HuH-7.5 (cell line): ENCODE results near the gene FBL.

Source experiments
- DNase-seq: peaks from one replicate; pipeline ENCODE4 v3.0.0; 2011; ENCODE audit warnings: low spot score

FBL gene

DNA sequence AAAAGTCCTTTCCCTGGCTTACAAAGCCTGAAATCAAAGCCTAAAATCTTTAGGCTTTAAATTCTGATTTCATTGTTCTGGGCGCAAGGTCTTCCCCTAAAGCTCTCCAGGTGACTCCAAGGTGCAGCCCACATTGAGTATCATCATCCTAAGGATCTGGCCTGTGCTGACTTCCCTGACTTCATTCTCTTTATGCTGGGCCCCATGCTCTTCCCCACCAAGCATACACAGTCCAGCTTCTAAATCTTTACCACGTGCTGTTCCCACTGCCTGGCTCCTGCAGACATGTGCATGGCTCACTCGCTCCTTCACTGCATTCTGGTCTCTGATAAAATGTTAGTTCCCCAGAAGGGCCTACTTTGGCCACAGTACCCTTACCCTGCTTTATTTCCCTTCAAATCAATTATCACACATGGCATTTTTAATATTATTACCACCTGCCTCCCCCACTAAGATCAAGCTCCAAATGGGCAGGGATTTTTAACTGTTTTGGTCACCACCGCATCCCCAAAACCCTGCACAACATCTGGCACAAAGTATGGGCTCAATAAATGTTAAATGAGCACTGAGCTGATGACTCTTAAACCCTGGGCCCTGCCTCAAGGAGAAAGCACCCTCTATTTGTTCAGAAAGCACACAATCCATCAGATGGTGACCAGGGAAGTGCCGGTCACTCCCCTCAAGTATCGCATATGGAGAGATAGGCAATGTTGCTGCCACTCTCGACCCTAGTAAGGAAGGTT is 3.3 kb downstream of the FBL start:
- no peak for DNase-seq

DNA sequence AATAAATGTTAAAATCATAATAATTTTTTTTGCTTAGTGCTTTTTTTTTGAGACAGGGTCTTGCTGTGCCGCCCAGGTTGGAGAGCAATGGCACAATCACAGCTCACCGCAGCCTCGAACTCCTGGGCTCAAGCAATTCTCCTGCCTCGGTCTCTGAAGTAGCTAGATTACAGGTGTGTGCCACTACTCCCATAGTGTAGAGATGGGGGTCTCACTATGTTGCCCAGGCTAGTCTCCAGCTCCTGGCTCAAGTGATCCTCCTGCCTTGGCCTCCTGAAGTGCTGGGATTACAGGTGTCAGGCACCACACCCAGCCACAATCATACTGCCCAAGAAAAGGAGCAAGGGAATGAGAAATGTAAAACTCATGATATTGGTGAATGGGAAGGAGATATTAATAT is 5.1 kb downstream of the FBL start:
- no peak for DNase-seq

DNA sequence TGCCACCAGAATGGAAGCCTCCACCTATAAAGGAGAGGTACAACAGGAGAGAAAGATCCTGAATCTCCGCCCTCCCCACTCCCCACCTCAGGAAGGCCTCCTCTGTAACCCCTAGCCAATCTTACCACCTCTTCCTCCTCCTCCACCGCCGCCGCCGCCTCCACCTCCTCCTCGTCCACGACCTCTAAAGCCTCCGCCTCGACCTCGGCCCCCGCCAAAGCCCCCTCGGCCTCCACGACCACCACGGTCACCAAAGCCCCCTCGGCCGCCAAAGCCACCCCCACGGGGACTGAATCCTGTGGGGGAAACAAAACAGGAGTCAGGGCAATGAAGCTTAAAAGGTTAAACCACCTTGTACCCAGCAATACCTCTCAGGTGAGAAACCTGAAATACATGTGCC is 5.7 kb downstream of the FBL start:
- no peak for DNase-seq

DNA sequence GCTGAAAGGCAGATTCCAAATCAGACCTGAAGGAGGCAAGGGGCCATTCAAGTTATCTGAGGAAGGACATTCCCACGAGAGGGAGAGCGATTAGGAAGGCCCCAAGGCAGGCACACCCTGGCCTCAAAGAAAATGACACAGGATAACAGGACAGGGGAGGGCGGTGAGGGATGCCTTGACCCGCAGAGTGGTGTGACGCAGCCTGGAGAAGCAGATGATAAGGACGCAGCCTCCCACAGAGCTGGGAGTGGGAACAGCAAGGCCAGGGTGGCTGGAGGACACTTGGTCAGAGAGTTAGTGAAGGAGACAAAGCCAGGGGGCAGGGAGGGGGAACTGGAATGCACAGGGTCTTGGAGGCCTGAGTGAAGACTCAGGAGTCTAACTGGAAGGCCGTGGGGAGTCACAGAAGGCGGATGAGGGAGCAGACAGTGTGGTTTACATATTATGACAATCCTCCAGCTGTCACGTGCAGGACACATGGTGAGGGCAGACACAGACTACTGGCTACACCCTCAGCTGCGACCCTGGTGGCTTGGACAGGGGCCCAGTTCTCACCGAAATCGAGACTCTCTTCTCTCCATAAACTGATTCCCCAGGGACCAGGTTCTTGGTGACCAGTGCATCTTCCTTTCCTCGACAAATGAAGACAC is 6.4 kb downstream of the FBL start:
- no peak for DNase-seq

DNA sequence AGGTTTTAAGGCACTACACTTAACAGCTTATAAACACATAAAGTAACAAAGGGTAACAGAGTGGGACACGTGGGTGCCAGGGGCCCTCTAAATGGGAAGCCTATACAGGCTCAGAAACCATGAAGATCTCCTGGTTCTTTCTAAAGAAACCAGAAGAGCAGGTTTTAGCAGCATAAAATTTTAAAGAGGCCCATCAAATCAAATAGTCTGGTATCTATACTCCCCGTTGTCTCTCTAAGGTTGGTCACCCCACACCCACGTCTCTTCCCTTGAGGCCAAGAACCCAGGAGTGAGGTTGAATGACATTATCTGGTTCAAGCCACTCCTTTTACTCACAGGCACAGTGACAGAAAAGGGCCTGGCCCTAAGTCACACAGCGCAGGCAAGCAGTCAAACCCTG is 7.6 kb downstream of the FBL start:
- DNase-seq: no peak

DNA sequence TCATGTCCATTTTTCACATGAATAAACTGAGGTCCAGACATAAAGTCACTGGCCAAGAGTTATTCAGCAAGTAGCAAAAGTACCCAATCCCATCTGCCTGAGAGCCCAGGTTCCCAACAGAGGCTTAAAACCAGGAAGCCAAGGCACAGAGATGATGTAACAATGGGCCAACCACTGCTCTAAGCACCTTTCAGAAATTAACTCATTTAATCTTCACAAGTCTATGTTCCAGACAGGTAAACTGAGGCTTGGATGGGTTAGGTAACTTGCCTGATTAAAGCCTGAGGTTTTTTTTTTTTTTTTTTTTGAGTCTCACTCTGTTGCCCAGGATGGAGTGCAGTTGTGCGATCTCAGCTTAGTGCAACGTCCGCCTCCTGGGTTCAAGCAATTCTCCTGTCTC is 8.2 kb downstream of the FBL start:
- DNase-seq: no peak

DNA sequence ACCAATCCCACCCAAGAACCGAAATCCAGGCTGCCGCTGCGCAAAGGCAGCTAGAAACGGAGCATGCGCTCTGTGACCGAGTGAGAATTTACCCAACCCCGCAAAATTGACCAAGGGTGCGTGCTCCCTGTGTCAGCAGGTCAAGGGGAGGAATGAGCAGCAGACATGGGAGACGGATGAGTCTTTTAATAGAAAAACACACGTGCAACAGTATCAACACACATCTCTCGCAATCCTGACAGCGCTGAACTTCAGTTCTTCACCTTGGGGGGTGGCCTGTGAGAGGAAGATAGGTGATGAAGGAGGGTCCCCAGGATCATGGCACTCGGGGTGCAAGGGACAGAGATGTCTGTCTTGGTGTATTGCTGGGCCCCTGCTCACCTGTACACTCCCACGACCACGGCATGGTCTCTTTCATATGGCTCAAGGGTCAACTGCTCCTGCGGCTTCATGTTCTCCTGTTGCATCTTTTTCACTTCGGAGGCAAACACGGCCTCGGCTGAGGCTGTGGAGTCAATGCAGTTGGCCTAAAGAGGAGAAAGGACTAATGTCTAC is 11.8 kb downstream of the FBL start:
- DNase-seq: no peak

DNA sequence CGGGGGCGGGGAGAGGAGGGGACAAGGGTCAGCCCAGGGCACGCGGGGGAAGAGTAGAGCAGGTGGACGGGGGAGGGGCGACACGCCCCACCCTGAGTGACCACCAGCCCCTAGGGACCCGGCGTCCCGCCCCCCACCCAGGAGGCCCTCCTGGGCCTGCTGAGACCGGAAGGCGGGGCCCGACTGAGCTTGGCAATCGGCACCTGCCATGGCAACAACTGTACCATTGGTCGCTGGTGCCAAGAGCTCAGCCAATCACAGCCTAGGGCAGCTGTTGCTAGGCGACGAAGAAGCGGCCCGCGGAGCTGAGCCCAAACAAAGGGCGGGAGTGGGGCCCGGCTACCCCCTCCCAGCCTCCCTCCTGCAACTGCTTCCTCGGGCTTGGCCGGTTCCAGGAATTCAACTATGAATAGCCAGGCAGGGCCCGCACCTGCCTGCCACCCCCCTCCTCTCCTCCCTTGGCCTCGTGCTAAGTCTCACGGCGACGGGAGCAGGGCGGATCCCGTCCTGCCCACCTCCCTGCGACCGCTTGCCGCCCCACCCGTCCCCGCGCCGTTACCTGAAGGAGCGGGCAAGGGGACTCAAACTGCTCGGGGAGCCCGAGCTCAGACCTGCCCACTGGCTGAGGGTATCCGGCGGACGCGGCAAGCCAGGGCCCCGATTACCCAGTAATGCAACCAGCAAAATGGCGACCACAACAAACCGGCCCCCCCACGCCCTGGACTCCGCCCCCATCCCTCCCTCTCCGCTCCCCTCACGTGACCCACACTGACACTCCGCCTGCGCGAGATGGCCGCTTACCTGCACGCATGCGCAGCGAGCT is 12.5 kb downstream of the FBL start, which contains the start of gene DYRK1B:
Gene DYRK1B, minus strand, starts transcription at position 699 of the 823 bp plus-strand sequence. CDS start 2,295 bp downstream, outside the sequence.
- peak; percentile 61 for DNase-seq

DNA sequence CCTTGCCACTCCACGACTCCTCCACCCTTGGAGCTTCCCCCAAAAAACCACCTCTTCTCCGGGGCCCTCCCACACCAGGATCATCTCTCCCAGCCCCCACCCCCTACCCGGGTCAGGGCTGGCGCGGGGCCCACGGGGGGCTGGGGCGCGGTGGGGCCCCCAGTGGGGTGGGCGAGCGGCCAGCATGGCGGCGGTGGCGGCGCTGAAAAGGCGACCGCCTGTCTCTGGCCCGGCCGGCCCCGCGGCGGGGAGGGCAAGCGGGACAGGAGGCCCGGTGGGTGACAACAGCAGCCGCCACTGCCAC is 13.1 kb downstream of the FBL start:
- DNase-seq: no peak

DNA sequence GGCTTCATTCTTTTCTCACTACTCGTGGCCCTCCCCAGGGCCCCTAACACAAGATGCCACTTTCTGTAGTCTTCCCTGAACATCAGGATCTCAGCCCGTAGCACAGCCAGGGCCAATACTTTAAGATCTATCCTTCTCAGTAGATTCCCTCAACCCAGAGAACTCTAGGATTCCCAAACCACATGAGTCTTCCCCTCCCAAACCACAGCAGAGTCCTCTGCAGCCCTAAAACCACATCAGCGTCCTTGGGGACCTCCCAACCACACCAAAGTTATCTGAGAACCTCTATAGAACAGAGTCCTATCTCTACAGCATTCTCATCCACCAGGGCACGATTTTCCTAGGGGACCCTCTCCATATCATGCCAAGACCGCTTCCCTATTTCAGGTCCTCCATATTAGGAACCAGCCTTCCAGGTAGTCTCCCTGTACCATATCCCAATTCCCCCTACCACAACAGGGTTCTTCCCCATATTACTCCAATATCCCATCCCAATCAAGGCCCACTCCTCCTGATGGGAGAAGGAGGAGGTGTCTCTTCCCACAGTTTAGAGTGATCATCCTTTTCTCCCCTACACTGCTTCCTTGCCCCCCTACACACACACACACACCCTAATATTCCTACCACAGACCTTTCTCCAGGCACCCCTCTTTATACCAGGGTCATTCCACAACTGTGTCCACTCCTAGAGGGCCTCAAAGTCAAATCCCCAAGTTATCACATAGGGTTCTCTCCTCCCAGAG is 13.7 kb downstream of the FBL start:
- no peak for DNase-seq

DNA sequence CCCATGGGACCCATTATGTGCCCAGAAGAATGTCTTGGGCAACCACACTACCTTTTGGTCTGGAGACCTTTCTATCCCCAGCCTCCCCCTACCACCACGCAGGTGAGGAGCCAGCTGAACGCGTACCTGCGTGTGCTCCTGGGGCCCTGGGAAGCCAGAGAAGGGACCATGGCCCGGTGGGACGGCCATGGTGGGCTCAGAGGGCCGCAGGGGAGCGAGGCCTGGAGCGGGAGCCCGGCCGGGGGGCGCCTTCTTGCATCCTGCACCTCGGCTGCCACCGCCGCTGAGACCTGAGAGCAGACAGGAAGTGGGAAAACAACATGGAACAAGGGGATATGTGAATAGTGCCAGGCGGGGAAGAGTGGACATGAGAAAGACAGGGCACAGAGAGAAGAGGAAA is 14.5 kb downstream of the FBL start:
- DNase-seq: no peak

DNA sequence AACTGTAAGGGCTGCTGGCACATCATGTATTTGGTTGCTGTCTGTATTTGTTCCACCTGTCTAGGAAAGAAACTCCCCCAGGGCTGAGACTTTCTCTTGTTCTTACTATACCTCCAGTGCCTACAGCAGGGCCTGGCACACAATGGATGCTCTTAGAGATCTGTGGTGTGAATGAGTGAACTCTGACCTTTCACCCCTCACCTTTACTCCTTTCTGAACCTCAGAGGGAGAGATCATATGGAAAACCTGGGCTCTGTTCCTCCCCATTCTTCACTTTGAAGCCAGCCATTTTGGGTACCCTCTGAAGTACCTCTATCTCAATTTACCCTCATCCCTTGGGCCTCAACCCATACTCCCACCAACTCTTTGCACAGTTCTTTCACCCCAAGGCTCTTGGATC is 15.3 kb downstream of the FBL start:
- DNase-seq: no peak

DNA sequence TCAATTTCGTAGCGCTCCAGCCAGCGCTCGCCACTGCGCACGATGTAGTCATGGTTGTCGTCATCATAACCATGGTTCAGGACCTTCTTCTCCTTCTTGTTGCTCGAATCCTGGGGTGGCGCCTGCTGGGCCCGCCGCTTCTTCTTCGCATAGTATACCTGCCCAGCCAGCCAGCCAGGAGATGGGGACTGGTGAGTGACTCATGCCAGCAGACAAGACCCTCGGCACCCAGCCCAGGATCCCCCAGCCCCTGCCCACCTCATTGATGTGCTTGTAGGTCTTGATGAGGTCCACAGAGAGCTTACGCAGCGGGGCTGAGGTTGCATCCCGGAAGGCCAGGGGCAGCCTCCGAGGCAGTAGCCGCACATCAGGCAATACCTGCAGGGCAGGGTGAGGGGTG is 15.8 kb downstream of the FBL start:
- no peak for DNase-seq

DNA sequence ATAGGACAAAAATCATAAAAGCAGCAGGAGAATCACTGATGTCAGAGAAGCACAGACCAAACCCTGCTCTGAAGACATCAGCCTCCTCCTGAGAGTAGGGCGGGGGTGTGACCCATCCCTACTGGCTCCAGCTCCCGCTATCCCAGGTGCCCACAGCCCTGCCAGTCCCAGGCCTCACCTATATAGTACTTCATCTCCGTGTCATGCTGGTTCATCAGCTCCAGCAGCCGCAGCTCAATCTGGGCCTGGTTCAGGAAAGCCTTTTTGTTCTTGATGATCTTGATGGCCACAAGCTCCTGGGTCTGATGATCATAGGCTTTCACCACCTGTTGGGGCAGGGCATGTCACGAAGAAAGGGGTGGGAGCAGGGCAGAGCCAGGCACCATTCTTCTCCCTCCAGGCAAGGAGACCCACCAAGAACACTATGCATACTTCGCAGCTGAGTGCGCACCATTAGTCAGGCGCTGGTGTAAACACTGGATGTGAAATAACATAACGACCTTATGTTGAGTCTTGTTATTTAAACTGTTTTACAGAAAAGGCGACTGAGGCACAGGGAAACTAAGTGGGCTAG is 16.4 kb downstream of the FBL start:
- DNase-seq: no peak

DNA sequence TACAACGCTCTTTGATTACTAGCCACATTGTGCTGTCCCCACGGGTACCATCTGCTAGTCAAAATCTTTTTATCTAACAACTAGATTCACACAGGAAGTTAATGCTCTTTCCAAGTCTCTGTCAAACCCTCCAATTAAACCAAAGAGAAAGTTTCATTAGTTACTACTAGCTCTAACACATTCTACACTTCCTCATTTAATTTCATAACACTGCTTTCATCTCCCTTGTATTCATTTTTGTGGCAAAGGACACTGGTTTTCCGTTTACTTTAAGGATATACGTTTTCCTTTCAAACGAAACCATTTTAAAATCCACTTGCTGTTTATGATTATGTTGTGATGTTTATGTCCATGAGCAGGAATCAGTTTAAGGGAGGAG is 17.5 kb downstream of the FBL start:
- no peak for DNase-seq

DNA sequence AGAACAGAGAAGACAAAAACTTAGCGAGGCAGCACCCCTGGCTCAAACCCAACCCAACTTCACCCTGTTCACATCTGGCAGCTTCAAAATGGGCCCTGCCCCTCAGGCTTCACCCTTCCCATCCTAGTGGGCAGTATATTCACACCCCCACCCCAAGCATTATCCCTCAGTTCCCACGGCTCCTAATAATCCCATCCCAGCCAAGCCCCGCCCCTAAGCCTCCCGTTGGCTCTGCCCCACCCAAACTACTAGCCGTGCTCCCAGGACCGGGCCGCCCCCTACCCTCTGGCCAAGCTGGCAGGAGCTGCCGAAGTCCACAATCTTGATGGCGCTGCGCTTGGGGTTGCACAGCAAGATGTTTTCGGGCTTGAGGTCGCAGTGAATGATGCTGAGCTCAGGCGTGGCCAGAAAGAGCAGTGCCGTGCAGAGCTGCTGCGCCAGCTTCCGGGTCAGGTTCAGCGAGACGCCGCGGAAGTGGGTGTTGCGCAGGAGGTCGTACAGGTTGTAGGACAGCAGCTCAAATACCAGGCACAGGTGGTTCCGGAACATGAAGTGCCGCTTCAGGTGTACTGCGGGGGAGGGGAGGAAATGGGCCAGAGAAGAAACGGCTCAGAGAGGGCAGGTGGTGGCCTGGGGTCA is 18.0 kb downstream of the FBL start:
- no peak for DNase-seq

DNA sequence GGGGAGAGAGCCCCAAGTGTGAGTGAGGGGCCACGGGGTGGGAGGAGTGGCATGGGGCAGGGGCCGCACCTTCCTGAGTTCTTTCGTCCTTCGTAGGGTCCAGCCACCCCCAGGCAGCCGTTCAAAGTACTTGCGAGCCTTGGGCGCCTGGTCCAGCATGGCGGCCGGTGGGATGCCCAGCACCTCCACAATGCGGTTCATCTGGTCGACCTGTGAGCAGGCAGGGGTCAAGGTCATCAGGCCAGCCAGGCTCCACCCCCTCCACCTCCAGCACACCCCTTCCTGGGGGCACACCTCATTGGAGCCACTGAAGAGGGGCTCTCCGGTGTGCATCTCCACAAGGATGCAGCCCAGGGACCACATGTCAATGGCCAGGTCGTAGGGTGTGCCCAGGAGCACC is 19.0 kb downstream of the FBL start:
- no peak for DNase-seq

DNA sequence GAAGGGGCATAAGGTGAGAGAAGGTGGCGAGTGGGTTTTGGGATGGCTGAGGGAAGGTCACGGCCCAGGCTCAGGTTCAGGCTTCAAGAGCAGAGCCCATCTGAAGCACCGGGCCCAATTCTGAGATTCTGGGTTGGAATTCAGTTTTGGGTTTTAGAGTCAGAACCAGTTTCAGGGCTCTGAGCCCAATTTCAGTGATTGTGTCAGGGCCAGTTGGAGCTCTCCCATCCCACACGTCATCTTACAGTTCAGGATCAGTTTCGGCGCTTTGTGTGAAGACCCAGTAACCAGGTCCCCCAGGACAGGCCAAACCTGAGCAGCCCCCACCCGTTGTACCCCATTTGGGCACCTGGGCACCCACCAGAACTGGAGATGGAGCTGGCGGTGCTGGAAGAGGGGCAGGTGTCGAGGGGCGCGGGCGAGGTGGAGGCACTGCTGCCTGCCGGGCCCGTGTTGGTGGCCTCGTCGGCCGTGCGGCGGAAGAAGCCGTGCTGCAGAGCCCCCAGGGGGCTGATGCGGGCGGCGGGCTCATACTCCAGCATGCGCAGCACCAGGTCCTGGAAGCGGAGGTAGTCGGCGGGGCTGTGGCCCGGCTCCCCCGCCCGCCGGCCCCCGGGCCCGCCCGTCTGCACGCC is 19.8 kb downstream of the FBL start:
- DNase-seq: no peak

DNA sequence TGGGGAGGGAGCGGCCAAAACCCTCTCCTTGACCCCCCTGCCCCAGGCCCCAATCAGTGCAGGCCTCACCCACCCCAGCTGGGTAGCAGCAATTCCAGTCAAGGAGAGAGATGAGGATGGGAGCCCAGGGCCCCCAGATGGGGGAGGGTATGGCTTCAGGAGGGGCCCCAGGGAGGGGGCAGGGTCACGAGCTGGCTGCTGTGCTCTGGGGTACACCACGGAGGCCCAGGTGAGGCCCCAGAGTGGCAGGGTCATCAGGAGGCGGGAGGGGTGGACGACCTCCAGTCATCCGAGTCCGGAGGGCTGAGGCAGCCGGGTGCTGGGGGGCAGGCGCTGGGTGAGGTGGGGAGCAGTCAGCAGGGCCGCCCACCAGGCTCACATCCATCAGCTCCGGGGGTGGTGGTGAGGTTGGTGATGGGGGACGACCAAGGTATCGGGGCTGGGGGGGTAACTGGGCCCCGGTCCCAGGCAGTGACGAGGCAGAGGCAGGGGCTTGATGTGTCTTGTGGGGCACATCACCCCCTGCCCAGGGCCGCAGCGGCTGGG is 20.6 kb downstream of the FBL start:
- DNase-seq: no peak

DNA sequence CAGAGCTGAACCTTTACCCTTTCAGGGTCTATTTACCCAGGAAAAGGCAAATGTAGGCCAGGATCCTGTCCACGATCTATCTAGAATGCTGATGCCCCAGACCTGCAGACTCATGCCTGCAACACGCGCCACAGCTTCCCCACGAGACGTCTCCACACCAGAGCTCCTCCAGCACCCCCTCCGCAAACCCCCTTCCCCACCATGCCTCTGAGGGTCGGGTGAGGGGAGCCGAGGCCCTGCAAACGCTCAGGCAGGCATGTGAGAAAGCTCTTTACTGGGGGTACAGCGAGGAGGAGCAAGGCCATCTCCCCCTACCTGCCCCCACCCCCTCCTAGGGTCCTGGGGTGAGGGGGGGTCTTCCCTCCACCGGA is 21.1 kb downstream of the FBL start:
- DNase-seq: no peak
